ENCODE results near the gene FBLN5.

DNA sequence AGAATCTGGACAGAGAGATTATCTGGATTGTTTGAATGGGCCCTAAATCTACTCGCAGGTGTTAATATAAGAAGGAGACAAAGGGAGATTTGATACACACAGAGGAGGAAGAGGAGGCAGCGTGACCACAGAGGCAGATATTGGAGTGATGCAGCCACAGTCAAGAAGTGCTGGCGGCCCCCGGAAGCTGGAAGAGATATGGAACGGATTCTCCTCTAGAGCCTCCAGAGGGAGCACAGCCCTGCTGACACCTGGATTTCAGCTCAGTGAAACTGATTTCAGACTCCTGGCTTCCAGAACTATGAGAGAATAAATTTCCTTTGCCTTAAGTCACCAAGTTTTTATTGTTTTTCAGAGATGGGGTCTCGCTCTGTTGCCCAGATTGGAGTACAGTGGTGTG is 71.0 kb downstream of the FBLN5 start:
- TF ChIP-seq, protein P1, sequence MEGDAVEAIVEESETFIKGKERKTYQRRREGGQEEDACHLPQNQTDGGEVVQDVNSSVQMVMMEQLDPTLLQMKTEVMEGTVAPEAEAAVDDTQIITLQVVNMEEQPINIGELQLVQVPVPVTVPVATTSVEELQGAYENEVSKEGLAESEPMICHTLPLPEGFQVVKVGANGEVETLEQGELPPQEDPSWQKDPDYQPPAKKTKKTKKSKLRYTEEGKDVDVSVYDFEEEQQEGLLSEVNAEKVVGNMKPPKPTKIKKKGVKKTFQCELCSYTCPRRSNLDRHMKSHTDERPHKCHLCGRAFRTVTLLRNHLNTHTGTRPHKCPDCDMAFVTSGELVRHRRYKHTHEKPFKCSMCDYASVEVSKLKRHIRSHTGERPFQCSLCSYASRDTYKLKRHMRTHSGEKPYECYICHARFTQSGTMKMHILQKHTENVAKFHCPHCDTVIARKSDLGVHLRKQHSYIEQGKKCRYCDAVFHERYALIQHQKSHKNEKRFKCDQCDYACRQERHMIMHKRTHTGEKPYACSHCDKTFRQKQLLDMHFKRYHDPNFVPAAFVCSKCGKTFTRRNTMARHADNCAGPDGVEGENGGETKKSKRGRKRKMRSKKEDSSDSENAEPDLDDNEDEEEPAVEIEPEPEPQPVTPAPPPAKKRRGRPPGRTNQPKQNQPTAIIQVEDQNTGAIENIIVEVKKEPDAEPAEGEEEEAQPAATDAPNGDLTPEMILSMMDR (IDR thresholded peaks at IDR 0.05 in 2 of 3, conservative IDR thresholded peaks at IDR 0.05 in 1 of 3; ENCODE audit: borderline replicate concordance in 1 of 3, insufficient read depth in 1 of 3, low read depth in 2 of 3, low read length in 2 of 3), result no peak
- no peak for TF ChIP-seq POLR2A (IDR thresholded peaks at IDR 0.05; ENCODE audit: borderline replicate concordance, extremely low read depth, insufficient read depth, insufficient read length)
- TF ChIP-seq EZH2 (IDR thresholded peaks at IDR 0.05), result no peak
- TF ChIP-seq SP1 (IDR thresholded peaks at IDR 0.05; ENCODE audit: low read depth), result no peak
